SKM-1 (cell line): ENCODE measurements around the gene DOHH.
A peak's percentile ranks its signal among the peaks of the same experiment; 100 is the strongest.

Experiments
- DNase-seq: peaks from one replicate; lab custom pipeline; 2025; ENCODE audit not compliant: unreplicated experiment; lab: John Stamatoyannopoulos, UW

Gene DOHH, protein sequence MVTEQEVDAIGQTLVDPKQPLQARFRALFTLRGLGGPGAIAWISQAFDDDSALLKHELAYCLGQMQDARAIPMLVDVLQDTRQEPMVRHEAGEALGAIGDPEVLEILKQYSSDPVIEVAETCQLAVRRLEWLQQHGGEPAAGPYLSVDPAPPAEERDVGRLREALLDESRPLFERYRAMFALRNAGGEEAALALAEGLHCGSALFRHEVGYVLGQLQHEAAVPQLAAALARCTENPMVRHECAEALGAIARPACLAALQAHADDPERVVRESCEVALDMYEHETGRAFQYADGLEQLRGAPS

DNA sequence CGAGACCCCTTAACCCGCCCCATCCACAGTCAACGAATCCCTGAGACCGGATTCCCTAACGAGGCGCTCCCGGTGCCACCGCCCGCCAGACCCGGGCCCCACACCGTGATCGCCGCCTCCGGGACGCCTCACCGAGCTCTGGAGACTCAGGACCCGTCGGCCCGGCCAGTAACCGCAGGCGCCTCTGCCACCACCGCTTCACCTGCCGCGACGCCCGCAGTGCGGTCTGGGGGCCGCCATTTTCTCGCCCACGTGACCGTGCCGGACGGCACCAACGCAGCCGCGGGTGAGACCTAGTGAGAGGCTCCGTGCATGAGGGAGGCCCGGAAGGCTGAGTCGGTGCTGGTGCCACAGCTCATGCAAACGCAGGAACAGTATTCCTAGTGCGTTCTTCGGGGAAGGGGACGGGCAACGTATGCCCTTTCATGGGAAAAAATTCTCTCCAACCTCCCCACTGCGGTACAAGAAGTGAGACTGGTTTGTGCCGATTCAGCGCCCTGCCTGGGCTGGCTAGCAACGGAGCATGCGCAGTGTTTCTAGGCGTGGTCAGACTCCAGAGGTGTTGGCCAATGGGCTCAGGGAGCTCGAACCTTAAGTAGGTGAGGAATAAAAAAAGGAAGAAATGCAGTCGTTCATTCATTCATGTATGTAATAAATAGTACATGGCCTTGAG is at the start of gene DOHH:
TSS of gene DOHH (minus strand) at position 246 of the 673 bp plus-strand sequence. CDS start 3,860 bp downstream, outside the sequence.
- DNase-seq, result peak; percentile 96

DNA sequence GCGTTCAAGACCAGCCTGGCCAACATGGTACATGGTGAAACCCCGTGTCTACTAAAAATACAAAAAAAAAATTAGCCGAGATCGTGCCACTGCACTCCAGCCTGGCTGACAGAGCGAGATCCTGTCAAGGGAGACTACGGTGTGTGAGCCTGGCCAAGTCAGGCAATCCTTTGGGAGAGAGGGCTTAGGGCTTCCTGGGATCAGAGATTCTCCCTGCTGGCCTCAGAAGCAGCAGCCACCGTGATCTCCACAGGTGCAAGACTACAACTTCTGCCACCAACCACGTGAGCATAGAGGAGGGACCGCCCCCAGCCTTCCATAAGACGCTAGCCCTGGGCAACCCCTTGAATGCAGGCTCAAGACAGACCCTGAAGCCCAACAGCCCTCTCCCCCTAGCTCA is 49.3 kb upstream of the DOHH start:
- DNase-seq, result no peak

DNA sequence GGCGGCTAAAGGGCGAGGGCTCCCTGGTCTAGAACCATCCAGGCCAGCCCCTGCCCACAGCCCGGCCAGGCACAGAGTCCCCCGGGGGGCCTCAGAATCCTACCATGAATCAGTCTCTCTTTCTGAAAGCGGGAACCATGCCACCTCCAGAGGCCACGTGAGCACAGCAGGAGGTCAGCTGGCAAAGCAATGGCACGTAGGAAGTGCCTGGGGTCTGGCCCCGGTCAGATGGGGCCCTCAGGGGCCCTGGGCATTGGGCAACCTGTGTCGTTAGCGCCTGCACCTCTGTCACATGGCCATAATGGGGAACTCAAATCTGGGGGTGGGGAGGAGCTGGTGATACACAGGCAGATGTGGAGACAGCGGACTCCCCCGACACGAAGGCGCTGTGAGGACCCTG is 48.1 kb upstream of the DOHH start:
- DNase-seq, result peak; percentile 81

DNA sequence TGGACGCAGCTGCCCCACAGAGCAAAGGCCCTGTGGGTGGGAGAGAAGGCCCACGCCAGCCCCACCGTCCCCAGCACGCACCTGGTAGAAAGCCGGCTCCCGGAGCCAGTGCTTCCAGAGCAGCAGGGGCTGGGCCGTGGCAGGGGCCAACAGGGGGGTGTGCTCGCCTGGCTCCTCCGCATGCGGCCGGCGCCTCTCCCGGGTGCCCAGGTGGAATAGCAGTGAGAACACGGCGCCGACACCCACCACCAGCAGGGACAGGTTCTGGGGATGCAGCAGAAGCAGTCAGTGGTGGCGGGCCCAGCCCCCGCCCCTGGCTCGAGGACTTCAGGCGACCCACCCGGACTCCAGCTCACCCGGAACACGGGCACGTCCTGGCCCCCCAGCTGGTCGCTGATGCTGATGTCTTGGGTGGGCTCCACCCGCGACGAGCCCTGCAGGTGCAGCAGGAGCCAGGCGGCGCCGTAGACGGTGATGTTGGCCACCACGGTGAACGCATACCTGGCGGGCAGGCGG is 47.4 kb upstream of the DOHH start:
- DNase-seq, result no peak

- no peak for DNase-seq
Measured at GRCh38 chr19:3547301-3547731, 46.8 kb upstream of the DOHH start.

DNA sequence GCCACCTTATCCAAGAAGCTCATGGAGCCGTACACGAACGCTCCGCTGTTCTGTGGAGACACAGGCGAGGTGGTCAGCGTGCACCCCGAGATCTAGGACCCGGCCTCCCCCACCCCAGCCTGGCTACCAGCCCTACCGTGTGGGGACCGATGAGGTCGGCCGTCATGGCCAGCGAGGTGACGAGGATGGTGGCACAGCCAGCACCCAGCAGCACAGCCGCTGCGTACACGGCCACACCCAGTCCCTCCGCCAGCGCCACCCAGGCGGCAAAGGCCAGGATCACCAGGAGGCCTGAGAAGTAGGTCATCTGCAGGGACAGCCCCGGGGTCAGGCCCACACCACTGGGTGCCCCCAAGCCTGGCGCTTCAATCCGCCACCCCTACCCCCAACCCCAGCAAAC is 45.6 kb upstream of the DOHH start:
- no peak for DNase-seq

DNA sequence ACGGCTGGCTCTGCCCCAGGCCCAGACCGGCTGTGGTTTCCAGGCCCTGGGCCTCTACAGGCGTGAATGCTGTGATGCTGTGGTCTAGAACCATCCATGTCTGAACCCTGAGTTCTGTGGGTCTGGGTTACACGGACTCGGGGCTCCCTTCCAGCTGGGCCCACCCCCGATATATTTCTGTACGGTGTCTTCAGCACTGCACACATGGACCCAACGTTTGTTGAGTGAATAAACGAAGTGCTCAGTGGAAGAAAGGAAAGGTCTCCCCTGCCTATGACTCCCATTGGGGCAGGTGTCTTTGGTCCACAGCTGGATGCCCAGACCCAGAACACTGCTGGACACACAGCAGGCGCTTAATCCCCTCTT is 45.2 kb upstream of the DOHH start:
- DNase-seq, result no peak

GRCh38 chr19:3544742-3545668 is 44.5 kb upstream of the DOHH start:
- peak; percentile 45 for DNase-seq

- no peak for DNase-seq
Measured at GRCh38 chr19:3544058-3544376, 43.5 kb upstream of the DOHH start.

GRCh38 chr19:3543150-3544057 is 42.9 kb upstream of the DOHH start:
- DNase-seq, result no peak

- no peak for DNase-seq
Measured at GRCh38 chr19:3539756-3540118, 39.3 kb upstream of the DOHH start.

GRCh38 chr19:3538965-3539755 is 38.7 kb upstream of the DOHH start, which contains the start of gene TEKTIP1:
TEKTIP1 (plus strand) TSS chr19:3539174; CDS start chr19:3539178, 4 bp downstream.
- no peak for DNase-seq

DNA sequence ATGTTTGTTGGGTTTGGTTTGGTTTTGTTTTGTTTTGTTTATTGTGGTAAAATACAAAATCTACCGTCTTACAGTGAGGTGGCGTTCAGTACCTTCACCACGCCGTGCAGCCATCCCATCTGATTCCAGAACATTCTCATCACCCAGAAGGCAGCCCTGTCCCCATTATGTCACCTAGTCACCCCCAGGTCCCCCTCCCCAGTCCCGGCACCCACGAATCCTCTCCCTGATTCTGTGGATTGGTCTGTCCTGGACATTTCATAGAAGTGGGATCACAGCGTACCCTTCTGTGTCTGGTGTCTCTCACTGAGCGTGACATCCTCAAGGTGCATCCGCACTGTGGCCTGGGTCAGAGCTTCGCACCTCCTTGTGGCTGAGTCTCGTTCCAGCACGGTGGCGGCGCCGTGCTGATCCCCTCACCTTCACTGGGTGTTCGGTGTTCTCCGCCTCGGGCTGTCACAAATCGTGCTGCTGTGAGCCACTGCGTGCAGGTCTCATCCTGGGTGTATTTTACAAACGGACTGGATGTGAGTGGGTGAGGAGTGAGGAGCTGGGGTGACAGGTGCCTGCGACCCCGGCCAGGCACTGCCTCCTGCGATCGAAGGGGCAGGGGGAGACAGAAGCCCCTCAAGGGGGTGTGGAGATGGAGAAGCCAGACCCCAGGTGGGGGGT is 37.9 kb upstream of the DOHH start:
- no peak for DNase-seq

DNA sequence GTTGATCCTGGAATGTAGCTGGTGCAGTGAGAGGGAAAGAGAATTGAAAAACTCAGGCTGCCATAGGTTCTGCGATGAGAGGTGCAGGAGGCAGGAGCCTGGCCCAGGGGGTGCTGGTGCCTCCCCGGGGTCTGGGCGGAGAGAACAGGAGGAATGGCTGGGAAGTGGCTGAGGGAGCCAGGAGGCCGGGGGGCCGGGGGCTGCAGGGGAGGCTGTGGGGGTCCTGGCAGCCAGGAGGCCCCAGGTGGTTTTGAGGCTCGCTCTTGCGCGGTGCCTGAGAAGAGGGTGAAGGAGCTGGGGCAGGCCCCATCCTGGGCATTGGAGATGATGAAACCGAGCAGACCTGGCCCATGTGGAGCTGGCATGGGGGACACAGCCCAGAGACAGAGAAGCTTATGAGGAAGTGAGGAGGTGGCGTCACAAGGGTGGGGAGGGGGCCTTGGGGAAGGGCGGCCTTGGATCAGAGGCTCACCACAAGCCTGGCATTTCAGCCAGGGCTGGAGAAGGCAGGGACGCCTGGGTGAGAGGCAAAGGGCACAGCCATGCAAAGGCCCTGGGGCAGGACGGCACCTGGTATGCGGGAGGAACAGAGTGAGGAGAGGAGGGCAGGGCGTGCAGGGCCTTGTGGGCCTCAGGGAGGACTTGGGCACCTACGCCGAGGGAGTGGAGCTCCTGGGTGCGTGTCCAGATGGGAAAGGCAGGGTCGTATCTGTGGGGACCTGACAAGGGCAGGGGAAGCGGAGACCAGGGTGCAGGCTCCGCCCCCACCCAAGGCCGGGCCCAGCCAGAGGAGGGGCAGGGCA is 37.2 kb upstream of the DOHH start:
- no peak for DNase-seq

GRCh38 chr19:3537101-3537437 is 36.6 kb upstream of the DOHH start:
- no peak for DNase-seq

DNA sequence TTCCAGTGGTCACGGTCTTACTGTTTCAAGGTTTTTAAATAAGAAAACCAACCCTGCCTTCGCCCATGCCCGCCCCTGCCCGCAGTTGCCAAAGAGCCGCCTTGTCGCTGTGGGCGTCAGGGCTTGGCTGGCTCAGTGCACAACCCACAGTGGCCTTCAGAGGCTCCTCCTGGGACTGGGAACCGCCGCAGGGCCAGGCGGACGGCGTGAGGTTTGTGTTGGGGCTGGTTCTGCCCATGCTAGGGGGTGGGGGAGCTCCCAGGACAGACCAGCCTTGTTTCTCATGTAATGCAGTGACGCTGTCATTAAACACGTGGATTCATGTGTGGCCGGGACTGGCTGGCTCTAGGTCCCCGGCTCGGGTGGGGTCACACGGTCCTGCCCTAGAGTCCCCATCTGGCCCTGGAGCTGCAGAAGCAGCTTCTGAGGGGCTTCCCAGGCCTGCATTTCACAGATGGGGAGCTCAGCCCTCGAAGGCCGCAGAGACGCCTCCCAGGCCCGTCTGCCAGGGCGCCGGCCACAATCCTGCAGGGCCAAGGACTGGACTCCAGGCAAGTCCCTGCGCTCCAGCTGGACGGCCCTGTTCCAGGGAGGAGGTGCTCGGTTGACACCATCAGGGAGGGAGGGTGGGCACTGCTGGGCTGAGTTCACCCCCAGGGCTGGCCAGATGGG is 36.1 kb upstream of the DOHH start:
- DNase-seq, result no peak

- no peak for DNase-seq
Measured at GRCh38 chr19:3535981-3536380, 35.5 kb upstream of the DOHH start.

GRCh38 chr19:3535563-3535965 is 35.1 kb upstream of the DOHH start:
- no peak for DNase-seq
